Effector CD4-positive, alpha-beta T cell (primary cell): Measurements from ENCODE around the gene NADSYN1.

Experiments
- DNase-seq: peaks from one replicate; pipeline ENCODE4 v3.0.0-alpha.2; 2020

NADSYN1 gene

GRCh38 chr11:71474141-71474770 lies 21.3 kb downstream of the NADSYN1 start:
- DNase-seq, result no peak

DNA sequence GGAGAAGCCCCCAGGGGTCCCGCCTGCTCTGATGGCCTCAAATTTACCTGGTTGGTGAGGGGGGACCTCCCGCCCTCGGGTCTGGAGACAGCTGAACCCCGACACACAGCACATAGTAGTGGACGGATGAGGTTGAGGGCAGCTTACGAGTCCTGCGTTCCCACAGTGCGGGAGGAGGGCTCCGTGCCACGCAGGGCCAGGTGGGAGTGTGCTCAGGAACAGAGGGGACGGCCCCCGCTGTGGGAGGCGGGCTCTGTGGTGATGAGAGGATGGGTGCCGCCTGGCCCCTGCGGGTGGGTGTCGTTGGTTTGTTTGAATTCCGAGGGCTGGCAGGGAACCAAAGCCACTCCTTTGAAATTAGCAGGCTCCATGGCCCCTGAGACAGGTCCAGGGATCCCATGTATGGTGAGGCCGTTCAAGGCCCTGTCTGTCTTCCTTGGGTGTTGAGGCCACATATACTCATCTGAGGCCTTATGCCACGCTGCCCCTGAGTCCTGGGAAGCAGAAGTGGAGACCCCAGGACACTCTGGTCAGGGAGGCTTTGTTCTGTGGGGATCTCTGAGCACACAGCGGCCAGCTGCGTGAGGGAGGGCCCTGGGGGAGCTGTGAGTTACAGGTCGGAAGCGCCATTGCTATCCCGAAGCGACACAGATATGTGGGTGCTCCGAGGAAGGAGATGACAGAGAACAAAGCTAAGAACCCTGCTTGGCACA lies 21.9 kb downstream of the NADSYN1 start:
- DNase-seq, result no peak

DNA sequence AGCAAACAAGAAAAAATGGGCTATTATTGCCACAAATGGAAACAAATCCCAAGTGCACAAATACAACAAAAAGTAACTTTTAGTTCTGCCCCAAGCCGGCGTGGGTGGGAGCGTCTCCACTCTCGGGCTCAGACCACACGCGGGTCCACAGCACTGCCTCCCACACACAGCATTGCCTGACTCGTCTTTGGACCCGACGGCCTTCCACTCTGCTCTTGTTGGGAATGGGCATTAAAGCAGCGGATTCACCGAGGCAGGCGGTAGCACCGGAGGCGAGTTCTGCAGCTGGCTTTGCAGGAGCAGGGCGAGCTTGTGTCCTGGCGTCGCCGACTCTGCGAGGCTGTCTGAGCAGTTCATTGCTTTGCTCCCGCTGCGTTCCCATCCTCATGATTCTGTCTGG lies 23.0 kb downstream of the NADSYN1 start:
- DNase-seq, result no peak

DNA sequence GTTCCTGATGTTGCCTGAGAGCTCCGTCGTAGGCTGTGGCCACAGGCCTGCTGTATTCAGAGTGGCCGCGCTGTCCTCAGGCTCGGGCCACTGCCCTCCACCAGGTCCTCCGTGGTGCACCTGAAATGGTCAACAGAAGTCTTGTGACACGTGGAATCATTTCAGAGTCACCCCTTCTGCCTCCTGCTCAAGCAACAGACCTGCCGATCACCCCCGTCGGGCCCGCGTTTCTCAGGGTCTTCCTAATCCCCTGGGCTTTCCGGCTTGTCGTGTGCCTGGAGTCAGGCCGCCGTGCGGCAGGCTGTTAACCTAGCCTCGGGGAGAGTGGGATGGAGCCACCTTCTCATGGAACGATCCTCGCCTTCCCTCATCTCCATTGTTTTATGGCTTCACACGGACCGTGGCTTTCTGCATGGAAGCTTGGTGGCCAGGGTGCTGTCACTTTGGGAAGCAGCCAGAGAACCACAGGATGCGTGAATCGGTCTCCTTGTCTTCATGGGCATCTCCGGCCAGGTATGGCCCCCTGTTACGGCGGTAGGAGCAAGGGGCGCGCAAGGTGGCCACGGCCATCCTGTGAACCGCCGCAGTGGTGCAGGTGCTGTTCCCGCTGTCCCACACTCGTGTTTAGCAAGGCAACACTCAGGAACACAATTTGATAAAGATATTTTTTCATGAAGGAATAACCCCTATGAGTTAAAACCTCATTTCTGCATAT lies 24.1 kb downstream of the NADSYN1 start:
- no peak for DNase-seq

DNA sequence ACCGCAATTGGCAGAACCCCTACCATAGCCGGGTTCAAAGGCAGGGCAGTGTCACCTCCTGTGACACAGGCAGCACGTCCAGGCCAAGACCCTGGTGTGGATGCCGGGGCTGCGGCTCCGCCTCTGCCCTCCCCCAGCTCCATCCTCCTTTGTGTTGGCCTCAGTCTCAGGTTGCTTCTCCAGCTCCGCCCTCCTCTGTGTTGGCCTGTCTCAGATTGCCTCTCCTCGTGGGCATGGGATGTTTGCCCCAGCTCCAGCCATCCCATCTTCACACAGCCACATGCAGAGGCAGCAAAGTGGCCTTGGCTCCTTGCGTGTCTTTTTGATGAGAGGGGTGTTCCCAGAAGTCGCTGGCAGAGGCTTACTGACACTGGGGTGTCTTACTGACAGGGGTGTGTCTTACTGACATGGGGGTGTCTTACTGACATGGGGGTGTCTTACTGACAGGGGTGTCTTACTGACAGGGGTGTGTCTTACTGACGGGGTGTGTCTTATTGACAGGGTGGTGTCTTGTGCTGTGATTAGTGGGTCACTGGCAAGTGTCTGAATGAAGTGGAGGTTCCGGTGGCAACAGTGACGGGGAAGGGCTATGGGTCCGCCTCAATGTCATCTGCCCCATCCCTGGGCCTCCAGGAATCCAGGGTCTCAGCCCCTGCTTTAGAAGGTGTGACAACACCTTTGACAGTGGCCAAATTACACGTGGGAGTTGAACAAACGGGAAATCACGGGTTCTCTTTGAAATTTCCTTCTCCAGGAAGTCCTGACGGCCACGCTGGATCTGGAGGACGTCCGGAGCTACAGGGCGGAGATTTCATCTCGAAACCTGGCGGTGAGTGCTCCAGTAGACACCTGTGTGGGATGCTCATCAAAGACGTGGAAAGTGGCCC lies 24.9 kb downstream of the NADSYN1 start:
- no peak for DNase-seq

- no peak for DNase-seq
Observed at GRCh38 chr11:71478528-71478840, 25.5 kb downstream of the NADSYN1 start.

- DNase-seq, result no peak
Observed at GRCh38 chr11:71481101-71481960, 28.3 kb downstream of the NADSYN1 start.

GRCh38 chr11:71482216-71482615 lies 29.2 kb downstream of the NADSYN1 start:
- DNase-seq, result no peak

DNA sequence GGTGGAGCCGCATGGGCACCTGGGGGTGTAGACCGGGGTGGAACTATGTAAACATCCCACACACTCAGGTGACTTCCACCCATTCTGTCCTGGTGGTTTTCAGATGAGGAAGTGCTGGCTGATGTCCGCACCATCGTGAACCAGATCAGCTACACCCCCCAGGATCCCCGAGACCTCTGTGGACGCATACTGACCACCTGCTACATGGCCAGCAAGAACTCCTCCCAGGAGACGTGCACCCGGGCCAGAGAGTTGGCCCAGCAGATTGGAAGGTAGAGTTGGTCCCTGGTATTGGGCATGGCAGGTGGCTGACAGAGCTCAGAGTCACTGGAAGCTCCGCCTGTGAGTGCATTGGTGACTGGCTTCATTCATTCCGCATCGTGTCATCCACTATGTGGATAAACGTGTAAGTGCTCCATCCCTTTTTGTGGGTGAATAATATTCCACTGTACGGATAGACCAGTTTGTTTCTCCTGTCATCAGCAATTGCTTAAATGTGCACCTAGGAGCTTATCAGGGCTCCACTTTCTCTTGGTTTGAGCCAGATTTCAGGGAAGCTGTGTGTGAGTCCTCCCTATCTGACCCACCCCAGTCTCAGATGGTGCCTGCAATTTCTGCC lies 29.9 kb downstream of the NADSYN1 start:
- DNase-seq, result no peak

DNA sequence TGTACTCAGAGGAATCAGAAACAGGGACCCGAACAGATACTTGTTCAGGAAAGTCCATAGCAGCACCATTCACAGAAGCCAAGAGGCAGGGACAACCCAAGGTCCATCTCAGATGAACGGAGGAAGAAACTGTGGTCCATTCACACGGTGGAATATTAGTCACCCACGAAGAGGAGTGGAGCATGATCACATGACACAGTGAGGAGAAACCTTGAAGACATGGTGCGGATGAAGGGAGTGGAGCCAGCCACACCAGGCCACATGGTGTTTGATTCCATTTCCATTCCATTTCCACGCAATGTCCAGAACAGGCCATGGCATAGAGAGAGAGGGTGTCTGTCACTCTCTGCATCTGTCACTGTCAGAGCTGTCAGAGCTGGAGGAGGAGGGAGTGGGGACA lies 30.7 kb downstream of the NADSYN1 start:
- no peak for DNase-seq

DNA sequence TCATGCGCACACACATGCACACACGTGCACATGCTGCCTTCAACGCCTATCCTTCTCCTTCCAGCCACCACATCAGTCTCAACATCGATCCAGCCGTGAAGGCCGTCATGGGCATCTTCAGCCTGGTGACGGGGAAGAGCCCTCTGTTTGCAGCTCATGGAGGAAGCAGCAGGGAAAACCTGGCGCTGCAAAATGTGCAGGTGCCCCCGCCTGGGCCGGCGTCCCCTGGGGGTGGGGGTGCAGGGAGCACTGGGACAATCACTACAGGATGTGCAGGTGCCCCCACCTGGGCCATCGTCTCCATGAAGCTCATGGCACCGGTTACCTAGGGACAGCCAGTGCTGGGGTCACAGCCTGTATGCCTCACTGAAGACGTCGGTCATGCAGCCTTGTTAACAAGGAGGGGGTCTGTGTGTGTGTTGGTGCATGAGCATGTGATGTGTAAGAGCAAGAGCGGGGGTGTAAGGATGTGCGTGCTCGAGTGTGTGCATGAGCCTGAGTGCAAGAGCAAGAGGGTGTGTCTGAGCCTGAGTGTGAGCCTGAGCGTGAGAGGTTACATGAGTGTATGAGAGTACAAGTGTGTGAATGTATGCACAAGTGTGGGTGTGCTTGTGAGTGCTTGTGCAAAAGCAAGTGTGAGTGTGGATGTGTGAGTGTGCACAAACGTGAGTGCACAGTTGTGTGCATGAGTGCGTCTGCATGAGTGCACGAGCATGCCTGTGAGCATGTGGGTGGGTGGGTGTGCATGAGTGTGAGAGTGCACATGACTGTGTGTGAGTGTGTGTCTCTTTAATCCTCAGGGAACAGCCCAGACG lies 31.5 kb downstream of the NADSYN1 start:
- DNase-seq, result no peak

GRCh38 chr11:71485063-71485399 lies 32.0 kb downstream of the NADSYN1 start:
- no peak for DNase-seq

DNA sequence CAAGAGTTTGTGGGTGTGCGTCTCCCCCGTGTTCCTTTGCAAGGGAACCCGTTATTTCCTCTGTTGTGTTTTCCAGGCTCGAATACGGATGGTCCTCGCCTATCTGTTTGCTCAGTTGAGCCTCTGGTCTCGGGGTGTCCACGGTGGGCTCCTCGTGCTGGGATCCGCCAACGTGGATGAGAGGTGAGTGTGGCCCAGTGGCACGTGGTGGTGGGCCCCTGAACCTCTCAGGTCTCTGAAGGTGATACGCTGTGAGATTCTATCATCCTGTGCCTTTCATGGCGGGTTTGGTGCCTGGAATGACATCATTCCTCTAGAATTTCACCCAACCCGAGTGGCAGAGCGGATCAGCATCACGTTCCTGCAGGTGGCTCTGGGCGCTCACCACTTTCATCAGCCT lies 32.5 kb downstream of the NADSYN1 start:
- DNase-seq, result no peak

DNA sequence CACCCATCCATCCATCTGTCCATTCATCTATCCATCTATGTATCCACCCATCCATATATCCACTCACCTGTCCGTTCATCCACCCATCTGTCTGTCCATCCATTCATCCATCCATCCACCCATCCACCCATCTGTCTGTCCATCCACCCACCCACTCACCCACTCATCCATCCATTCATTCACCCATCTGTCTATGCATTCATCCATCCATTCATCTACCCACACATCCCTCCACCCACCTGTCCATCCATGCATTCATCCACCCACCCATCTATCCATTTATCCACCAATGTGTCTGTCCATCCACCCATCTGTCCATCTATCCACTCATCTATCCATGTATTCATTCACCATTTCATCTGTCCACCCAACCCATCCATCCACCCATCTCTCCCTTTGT lies 33.3 kb downstream of the NADSYN1 start:
- DNase-seq, result no peak

DNA sequence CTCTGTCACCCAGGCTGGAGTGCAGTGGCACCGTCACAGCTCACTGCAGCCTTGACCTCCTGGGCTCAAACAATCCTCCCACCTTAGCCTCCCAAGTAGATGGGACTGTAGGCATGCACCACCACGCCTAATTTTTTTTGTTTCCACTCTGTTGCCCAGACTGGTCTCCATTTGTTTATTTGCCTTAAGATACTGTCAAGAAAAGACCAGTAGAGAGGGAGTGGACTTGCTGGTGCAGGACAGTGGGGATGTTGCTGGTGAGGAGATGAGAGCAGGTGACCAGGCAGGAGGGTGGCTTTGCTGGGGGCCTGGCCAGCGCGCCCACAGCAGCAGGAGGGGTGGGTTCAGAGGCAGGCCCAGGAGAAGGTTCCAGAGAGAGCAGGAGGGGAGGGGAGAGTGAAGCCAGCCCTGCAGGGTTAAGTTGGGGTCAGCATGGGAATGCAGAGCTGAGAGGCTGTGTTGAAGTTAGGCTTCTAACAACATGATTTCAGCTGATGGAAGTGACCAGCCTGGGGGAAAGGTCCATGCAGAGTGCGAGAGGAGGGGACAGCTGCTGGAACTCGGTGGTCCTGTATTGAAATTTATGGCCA lies 35.8 kb downstream of the NADSYN1 start:
- DNase-seq, result no peak

DNA sequence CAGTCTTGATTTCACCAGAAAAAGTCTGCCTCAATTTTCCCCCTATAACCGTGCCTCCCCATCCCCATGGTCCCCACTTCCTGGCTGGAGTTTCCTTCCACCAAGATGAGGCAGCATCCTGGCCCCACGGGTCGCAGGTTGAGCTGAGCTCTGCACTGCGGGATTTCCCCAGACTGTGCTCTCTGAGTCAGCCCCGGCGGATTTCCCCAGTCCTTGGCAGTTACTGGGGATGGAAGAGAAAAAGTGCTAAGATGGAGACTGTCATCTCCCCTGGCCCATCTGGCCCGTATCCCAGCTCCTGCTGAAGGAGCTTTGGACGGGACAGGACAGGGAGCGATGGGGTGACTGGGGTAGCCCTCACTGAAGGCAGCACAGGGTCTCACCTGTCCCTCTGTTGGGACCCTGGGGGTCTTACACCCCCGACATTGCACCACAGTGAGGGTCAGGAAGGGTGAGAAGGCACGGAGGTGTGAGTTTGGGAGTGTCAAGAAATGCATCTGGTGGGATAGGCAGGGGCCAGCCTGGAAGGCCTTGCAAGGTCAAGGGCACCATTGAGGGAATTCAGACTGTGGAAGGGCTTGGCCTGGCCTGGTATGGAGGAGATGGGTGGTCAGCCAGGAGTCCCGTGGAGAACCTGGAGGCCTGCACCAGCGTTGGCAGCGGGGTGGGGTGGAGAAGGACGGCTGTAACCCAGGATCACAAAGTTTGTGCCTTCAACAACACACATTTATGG lies 36.5 kb downstream of the NADSYN1 start:
- no peak for DNase-seq

DNA sequence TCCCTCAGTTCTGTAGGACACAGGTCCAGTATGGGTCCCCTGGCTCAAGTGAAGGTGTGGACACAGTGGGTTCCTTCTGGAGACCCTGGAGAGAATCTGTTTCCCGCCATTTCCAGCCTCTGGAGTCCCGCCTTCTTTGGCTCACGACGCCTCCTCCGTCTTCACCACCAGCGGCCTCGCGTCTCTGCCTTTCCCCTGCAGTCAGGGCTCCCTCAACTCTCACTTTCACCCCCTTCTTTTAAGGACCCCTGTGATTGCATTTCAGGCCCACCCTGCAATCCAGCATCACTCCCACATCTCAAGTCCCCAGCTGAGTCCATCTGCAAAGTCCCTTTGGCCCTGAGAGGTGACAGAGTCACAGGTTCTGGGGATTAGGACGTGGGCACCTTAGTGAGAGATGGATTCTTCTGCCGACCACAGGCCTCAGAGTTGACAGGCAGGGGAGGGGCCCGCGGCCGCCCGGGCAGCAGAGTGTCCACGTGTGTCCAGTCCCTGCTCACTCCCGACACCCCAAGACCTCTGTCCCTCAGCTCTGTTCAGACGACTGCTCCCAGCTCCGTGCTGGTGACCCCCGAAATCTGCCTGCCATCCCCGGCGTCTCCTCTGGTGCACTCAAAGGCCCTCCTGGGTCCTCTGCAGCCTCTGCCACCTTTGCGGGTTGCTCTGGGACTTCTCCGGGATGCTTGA lies 37.2 kb downstream of the NADSYN1 start:
- no peak for DNase-seq

- no peak for DNase-seq
Observed at GRCh38 chr11:71490731-71491390, 37.9 kb downstream of the NADSYN1 start.

- no peak for DNase-seq
Observed at GRCh38 chr11:71491531-71491930, 38.5 kb downstream of the NADSYN1 start.
